GM21576 (cell line): ENCODE data around the gene ARPC1B.
"Not testable (repeated sequence)": the region's sequence is repeated elsewhere in the genome, so short reads cannot be mapped to it uniquely, and the experiment has no call there.

ENCODE experiments used
- ATAC-seq: cut with Tn5 transposase; IDR thresholded peaks from one replicate; pipeline ENCODE4 v1.9.1; 2021; ENCODE audit warnings: mild to moderate bottlenecking, moderate library complexity; ENCODE audit not compliant: unreplicated experiment

ARPC1B gene

DNA sequence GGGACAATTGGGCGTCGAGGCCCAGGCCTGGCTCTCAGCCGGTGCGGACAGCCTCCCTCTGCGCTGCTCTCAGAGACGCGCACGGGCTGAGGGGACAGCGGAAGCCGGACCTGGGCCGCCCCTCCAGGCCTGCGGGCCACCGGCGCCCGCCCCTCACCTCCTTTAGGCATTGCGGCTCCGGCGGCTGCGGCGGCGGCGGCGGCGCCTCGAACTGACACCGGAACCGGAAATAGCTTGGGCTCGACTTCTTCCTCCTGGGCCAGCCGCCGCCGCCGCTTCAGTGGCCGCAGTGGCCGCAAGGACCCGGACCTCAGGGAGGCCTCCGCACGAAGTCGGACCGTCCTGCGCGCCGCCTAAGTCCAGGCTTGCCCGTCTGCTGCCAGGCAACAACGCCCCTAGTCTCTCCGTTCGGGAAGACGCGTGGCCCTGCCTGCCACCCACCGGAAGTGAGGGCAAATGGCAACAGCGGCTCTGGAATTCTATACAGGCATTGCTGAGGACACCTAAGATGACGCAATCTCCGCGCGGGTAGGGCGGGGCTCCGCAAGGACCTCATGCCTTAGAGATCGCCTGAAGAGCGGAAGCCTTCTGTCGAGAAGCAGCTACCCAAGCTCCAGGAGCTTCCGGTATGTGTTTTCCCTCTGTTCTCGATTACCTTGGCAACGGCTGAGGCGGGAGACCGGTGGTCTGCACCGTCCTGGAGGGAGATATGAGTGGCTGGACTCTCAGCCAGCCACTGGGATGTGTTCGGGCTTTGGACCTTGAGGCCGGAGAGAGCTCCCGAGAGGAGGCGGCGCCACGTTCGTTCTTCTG is 34.1 kb downstream of the ARPC1B start, which contains the start of the genes BUD31 and PDAP1:
Gene BUD31, plus strand, starts transcription at position 591 of the 813 bp plus-strand sequence. CDS start 2,124 bp downstream, outside the sequence.
Gene PDAP1, minus strand, starts transcription at position 219 of the 813 bp plus-strand sequence. Its CDS starts 49 bp downstream, at position 170.
- ATAC-seq: peak; percentile 66

DNA sequence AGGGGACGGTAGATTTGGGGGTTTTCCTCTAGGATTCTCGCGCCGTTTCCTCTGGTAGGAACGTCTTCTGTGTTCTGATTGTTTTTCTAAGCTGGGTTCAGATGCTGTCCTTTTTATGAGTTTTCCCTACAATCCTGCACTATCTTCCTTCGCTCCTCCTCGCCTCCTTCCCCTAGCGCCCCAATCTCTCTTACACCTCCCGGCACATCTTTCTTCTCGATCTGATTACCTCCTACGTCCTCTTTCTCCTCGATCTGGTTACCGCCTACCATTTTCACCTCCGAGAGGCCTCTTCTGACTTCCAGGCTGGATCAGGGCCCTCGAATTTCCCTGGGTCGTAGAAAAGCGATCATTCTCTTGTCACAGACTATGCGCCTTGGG is 34.7 kb downstream of the ARPC1B start:
- no peak for ATAC-seq

DNA sequence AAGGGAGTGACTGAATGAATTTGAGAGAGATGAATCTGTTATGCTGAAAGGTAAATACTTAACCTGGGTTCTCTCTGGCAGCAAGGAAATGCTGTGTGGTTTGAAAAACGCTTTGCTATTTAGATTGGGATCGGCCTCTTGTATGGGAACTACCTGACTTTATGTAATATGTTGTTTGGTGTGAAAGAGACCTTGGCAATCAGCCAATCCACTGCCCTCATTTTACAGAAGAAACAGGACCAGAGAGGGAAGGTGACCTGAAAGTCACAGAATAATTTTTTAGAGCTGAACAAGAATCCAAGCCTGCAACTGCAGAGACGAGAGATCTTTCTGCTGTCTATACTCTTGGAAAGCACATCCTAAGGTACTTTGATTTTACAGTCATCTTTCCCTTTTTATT is 35.3 kb downstream of the ARPC1B start:
- no peak for ATAC-seq

DNA sequence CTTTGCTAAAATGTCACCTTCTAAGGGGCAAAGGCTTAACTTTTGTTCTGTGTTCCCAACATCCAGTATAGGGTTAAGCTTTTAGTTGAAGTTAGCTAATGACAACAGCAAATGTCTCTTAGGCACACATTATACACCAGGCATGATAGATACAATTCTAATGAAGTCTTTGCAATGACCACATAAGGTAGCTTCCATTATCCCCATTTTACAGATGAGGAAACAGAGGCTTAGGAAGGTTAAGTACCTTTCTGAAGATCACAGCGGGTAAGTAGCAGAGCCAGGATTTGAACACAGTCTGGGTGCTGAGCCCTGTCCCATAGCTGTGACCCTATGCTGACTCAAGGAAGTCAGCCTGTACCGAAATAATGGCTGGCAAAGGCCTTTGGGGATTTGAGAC is 36.1 kb downstream of the ARPC1B start:
- ATAC-seq: no peak

DNA sequence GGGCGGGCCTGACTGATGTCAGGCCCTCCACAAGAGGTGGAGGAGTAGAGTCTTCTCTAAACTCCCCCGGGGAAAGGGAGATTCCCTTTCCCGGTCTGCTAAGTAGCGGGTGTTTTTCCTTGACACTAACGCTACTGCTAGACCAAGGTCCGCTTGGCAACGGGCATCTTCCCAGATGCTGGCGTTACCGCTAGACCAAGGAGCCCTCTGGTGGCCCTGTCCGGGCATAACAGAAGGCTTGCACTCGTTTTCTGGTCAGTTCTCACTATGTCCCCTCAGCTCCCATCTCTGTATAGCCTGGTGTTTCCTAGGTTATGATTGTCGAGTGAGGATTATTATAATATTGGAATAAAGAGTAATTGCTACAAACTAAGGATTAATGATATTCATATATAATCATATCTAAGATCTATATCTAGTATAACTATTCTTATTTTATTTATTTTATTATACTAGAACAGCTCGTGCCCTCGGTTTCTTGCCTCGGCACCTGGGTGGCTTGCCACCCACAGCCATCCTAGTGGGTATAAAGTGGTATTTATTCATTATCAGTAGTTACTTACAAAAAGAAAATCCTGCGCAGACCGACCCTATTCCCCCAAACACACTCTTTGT is 41.1 kb downstream of the ARPC1B start:
- ATAC-seq: not testable (repeated sequence)

DNA sequence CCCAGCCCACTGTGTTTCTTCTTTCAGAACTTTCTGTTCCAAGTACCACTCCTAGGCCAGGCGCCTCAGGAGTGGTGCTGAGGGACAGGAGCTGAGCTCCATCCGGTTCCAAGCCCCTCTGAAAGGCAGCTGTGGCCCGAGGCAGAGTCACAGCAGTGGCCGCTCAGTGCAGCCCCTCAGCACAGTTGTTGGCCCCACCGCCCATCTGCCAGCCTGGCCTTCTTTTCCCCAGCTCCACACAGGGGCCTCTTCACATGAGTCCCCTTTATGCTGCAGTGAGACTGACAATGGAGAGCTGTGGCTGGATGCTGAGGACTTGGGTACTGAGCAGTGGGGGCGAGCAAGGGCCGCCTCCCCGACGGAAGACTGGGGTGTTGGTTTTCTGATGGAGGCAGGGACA is 43.7 kb downstream of the ARPC1B start:
- ATAC-seq: no peak

DNA sequence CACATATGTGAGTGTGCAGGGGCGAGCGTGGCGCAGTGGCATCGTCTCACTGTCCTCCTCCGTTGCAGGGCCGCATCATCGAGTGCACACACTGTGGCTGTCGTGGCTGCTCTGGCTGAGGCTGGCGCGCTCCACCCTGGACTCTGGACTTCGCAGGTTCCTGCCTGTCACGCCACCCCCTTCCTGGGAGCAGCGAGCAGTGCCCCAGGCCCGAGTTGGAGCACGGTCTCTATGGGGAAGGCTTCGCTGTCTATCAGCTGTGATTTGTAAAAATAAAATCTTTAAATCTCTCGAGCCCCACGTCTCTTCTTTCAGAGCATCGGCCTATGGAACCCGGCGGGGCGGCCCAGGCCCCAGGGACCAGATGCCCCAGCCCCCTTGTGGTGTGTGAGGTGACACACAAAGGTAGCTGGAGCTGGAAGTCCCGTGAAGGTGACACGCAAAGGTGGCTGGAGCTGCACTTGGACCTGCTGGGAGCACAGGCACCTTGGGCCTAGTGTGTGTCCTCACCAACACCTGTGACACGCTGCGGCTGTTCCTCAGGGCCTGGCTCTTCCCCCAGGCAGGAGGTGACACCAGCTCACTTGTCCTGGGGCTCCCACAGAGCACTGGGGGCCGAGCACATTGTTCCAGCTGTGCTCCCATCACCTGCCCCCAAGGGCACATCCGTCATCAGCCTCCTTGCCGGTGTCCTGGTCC is 44.9 kb downstream of the ARPC1B start:
- ATAC-seq: no peak

DNA sequence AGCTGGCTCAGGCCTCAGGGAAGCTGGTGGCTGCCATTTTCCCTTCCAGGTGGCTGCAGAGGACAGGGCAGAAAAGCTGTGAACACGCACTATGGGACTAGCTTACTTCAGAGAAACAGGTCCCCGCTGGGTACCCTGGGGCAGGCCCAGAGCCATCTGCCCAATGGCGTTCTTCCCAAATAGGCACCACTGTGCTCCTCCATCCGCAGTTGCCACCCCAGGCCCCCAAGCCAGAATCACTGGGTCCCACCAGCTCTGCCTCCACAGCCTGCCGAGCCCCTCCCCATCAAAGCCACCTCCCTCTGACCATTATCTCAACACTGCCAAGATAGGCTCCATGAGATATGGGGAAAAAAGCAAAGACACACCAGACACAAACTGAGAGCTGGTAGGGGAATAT is 45.7 kb downstream of the ARPC1B start:
- ATAC-seq: no peak

DNA sequence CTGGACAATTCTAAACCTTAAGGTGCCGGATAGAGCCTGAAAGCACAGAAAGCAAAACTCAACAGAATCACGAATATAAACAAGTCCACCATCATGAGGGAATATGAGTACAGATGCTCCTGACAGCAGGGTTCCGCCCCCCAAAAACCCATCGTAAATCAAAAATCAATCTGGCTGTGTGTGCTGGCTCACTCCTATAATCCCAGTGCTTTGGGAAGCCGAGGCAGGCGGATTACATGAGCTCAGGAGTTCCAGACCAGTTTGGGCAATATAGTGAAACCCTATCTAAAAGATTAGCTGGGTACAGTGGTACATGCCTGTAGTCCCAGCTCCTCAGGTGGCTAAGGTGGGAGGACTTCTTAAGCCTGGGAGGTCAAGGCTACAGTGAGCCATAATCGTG is 46.5 kb downstream of the ARPC1B start:
- no peak for ATAC-seq

DNA sequence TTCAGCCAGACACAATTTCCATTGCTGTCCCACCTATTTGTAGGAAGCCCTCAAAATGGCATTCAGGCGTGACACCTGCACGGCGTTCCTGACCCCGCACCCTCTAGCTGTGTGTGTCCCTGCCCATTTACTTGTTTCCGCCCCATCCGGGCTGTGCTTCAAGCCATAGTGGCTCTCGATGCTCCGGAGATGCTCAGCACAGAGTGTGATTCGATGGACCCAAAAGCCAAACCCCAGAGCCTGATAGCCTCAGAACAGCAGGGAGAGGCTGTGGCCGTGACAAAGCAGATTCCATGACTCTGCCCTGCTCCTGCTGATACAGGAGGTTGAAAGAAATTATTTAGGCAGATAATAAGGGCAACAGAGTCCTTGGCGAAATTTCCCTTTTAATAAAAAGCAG is 47.7 kb downstream of the ARPC1B start:
- ATAC-seq: no peak

DNA sequence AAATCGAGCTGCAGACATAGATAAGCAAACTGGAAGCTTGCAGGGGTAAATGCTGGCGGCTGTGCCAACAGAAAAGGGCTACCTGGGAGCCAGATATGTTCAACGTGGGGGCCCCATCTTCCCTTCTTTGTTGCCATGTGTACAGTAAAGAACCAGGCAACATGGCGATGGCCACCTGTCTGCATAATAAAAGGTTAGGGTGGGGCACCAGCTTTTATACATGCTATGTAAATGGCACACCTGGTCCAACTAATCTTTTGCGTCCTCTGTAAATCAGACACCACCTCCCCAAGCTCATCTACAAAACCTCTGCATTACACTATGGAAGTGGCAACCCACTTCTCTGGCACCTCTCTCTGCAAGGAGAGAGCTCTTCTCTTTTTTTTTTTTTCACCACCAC is 48.1 kb downstream of the ARPC1B start:
- no peak for ATAC-seq

DNA sequence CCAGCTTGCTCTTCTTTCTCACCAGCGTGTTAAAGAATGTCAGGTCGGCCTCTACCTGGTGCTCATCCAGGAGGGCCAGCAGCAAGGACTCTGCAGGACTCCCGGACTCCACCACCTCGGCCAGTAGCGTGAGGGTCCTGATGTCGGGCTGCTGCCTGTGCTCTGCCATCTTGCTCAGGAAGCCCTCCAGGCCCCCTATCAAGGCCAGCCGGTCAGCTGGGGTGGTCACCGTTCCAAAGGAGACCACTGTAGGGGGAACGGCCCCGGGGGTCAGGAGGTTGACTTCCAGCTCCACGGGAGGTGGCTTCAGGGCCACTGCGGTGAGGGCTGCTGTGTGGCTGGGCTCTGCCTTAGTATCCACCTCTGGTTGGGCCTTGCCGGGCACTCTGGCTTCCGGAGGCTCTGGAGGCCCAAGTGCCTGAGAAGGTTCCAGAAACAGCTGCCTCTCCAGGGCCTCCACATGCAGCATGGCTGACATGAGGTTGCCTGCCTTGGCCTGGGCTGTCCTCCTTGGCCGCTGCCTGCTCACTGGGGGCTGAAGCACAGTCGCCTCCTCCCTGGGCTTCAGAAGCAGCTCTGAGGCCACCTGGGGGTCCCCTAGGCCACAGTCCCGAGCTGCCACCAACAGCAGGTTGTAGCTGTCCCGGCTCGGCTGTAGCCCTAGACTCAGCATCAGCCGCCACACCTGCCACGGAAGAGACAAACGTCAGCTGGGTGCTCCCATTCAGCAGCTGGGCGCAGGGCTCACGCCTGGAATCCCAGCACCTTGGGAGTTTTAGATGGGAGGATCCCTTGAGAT is 50.6 kb downstream of the ARPC1B start:
- ATAC-seq: no peak

DNA sequence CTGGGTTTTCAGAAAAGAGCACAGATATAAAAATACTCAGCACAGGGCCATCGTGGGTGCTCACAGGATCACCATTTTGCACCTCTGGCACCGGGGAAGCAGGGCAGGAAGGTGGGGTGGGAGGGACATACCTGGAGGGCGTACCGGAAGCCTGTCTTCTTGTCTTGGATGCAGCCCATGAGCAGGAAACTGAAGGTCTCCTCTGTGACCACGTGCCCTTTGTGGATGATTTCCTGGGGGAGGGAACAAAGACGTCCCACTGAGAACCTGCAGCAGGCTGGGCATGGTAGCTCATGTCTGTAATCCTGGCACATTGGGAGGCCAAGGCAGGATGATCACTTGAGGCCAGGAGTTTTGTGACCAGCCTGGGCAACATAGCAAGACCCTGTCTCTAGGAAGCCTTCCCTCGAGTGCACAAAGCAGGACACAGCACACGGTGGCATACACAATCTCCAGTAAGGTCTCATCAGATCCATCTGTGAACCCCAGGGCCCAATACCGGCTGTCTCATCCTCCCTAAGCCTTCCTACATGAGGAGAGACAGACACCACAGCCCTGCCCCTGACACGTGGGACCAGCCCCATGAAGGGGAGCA is 54.5 kb downstream of the ARPC1B start:
- no peak for ATAC-seq

DNA sequence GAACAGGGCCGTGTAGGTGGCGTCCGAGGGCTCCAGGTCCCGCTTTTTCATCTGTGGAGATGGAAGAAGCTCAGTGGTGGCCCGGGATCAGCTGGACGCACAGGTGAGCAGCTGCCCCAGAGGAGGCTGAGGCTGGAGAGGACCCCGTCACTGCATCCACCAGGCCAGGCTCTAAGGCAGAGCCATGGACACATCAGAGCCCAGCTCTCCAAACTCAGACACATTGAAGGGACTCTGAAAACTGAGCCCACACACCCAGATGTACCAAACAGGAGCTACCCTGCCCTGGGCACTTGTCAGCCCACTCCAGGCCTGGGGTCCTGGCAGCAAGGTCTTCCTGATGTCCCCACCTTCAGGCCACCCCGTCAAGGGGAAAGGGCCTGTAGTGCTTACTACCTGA is 55.2 kb downstream of the ARPC1B start:
- no peak for ATAC-seq

DNA sequence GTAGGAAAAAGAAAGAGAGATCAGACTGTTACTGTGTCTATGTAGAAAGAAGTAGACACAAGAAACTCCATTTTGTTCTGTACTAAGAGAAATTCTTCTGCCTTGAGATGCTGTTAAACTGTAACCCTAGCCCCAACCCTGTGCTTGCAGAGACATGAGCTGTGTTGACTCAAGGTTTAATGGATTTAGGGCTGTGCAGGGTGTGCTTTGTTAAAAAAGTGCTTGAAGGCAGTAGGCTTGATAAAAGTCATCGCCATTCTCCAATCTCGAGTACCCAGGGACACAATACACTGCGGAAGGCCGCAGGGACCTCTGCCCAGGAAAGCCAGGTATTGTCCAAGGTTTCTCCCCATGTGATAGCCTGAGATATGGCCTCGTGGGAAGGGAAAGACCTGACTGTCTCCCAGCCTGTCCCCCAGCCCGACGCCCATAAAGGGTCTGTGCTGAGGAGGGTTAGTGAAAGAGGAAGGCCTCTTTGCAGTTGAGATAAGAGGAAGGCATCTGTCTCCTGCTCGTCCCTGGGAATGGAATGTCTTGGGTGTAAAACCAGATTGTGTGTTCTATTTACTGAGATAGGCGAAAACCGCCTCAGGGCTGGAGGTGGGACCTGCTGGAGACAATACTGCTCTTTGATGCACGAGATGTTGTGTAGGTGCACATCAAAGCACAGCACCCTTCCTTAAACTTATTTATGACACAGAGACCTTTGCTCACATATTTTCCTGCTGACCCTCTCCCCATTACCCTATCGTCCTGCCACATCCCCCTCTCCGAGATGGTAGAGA is 57.4 kb downstream of the ARPC1B start:
- ATAC-seq: not testable (repeated sequence)

DNA sequence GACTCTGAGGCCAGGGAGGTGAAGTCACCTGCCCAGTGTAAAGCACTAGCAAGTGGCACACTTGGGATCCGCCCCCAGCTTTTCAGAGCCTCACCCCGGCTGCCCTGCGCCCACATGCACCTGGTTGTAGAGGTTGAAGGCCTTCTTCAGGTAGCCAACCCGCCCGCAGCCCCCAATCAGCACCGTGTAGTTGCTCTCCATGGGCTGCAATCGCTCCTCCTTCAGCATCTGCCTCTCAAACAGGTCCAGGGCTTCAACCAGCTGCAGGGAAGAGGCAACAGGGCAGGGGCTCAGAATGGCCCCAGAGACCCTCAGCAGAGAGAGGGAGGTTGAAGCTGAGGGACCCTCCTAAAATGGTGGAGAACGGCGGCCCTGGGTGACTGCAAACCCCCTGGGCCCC is 58.6 kb downstream of the ARPC1B start:
- ATAC-seq: no peak

DNA sequence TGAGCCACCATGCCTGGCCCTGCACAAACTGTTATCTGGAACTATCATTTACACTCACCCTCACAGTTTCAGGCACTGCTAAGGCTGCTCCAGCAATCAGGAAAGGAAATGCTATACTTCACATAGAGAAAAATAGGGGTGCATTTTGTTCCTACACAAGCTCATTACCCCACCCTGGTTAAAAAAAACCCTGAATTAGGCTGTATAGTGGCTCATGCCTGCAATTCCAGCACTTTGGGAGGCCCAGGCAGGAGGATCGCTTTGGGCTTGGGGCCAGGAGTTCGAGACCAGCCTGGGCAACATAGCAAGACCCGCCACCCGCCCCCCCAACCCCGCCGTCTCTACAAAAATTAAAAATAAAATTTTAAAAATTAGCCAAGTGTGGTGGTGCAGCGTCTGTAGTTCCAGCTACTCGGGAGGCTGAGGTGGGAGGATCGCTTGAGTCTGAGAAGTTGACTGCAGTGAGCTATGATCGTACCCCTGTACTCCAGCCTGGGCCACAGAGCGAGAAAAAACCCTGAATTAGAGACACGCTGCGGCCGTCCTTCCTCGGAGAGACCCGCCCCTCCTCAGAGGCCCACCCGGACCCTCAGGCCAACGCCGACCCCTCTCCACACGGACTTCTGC is 63.5 kb downstream of the ARPC1B start:
- ATAC-seq: peak; percentile 2

DNA sequence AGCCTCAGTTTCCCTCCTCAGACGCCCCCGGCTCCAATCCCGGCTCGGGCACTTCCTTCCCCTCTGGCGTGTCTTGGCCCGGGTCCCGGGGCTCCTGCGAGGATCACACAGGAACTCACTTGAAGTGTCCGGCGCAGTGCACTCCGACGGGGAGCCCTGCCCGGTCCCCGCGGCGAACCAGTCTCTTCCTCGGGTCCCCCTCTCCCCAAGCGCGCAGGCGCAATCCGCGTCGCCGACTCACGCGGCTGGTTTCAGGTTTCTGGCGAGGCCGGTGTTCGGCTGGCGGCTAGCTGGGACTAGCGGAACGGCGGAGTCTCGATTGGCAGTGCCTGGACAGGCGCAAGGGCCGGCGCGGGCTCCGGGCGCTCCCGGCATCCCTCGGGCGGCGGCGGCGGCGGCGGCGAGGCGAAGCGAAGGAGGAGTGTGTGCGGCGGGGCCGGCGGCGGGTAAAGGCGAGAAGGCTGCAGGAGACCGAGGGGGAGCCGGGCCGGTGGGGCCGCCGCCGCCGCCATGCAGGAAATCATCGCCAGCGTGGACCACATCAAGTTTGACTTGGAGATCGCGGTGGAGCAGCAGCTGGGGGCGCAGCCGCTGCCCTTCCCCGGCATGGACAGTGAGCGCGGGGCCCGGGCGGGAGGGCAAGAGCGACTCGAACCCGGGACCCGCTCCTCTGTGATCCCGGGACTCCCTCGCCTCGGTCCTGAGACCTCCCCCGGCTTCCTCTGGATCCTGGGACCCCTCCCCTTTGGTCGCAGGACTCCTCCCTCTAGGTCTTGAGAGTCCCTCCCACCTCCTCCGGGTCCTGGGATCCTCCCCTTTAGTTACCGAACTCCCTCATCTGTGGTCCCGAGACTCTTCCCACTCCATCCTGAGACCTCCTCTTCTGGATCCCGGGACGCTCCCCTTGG is 64.3 kb downstream of the ARPC1B start, which contains the start of the genes CPSF4 and PTCD1:
Gene CPSF4, plus strand, starts transcription at position 371 of the 908 bp plus-strand sequence. Its CDS starts 140 bp downstream, at position 511.
Gene PTCD1, minus strand, starts transcription at position 226 of the 908 bp plus-strand sequence. CDS start 3,556 bp downstream, outside the sequence.
- ATAC-seq: peak; percentile 92
